Renal pelvis (tissue), 4 donors: ENCODE results near the gene PRRG4. TPM values are rescaled to one million over a fixed set of nuclear protein-coding genes. Genes with fewer than 3 reads are reported as not detected.
A peak's percentile ranks its signal among the peaks of the same experiment; 100 is the strongest.
"Not testable (repeated sequence)": the region's sequence is repeated elsewhere in the genome, so short reads cannot be mapped to it uniquely, and the experiment has no call there.

ENCODE experiments used
- DNase-seq: peaks from one replicate; pipeline ENCODE4 v3.0.0-alpha.2; 2013
- polyA plus RNA-seq, 3 donors: library from polyadenylated mRNA; unstranded; fragments of 120-200 nt; gene quantifications; one replicate each; pipeline ENCODE4 v1.2.1, GENCODE V29; 2013; ENCODE audit not compliant: insufficient read length in 3 of 3

The PRRG4 gene
- polyA plus RNA-seq, 3 donors: 4.8 to 7.7 (median 5.8) TPM

GRCh38 chr11:32884023-32884422, 54.3 kb downstream of the PRRG4 start:
- no peak for DNase-seq

GRCh38 chr11:32884770-32885384, 55.1 kb downstream of the PRRG4 start:
- no peak for DNase-seq

GRCh38 chr11:32885556-32885955, 55.8 kb downstream of the PRRG4 start:
- no peak for DNase-seq

GRCh38 chr11:32886180-32886579, 56.5 kb downstream of the PRRG4 start:
- DNase-seq: no peak

- DNase-seq: not testable (repeated sequence)
These were observed 58.1 kb downstream of the PRRG4 start for GRCh38 chr11:32887707-32888383.

- not testable (repeated sequence) for DNase-seq
These were observed 58.6 kb downstream of the PRRG4 start for GRCh38 chr11:32888384-32888710.

GRCh38 chr11:32888805-32889204, 59.1 kb downstream of the PRRG4 start:
- no peak for DNase-seq

- no peak for DNase-seq
These were observed 61.3 kb downstream of the PRRG4 start for GRCh38 chr11:32890843-32891656.

- peak; percentile 66 for DNase-seq
These were observed 62.1 kb downstream of the PRRG4 start for GRCh38 chr11:32891657-32892354.

GRCh38 chr11:32892355-32893092, 62.8 kb downstream of the PRRG4 start, which contains the start of gene QSER1:
Gene QSER1, plus strand, starts transcription at chr11:32892811. Its CDS starts 315 bp downstream, at chr11:32893126.
- DNase-seq: peak; percentile 76

- DNase-seq: no peak
These were observed 63.3 kb downstream of the PRRG4 start for GRCh38 chr11:32893093-32893342.

- DNase-seq: peak; percentile 65
These were observed 63.8 kb downstream of the PRRG4 start for GRCh38 chr11:32893343-32894148.

- DNase-seq: peak; percentile 80
These were observed 64.6 kb downstream of the PRRG4 start for GRCh38 chr11:32894149-32894827.

- DNase-seq: no peak
These were observed 65.2 kb downstream of the PRRG4 start for GRCh38 chr11:32894921-32895320.

GRCh38 chr11:32895471-32895870, 65.7 kb downstream of the PRRG4 start:
- no peak for DNase-seq

- no peak for DNase-seq
These were observed 67.4 kb downstream of the PRRG4 start for GRCh38 chr11:32897103-32897502.

- DNase-seq: no peak
These were observed 69.7 kb downstream of the PRRG4 start for GRCh38 chr11:32899438-32899837.

- no peak for DNase-seq
These were observed 72.5 kb downstream of the PRRG4 start for GRCh38 chr11:32902089-32902665.

- peak; percentile 26 for DNase-seq
These were observed 75.4 kb downstream of the PRRG4 start for GRCh38 chr11:32905028-32905667.
